A549 (cell line): ENCODE measurements around the gene FAM234B.

Experiments
- BCL3 ChIP-seq: fragments of >200 bp; sonication (Bioruptor Twin); formaldehyde crosslinking; IDR thresholded peaks from 3 replicates; pipeline ENCODE4 v1.6.1; 2016
- CHD2 ChIP-seq: fragments of 150-350 bp; IDR thresholded peaks from 2 replicates; pipeline ENCODE4 v1.6.1; 2014; ENCODE audit warnings: low read length; ENCODE audit not compliant: partially characterized antibody
- CHD4 ChIP-seq: fragments of 200-600 bp; sonication (generic); IDR thresholded peaks from 2 replicates; pipeline ENCODE4 v1.6.1; 2016; ENCODE audit warnings: antibody characterized with exemption, mild to moderate bottlenecking, borderline replicate concordance
- CTCF ChIP-seq: fragments of >200 bp; sonication (Bioruptor Twin); formaldehyde crosslinking; IDR thresholded peaks from 3 replicates; pipeline ENCODE4 v1.5.1; 2016
- JUNB ChIP-seq: fragments of >200 bp; sonication (Bioruptor Twin); formaldehyde crosslinking; IDR thresholded peaks from 2 replicates; pipeline ENCODE4 v1.6.1; 2016
- MAFK ChIP-seq: fragments of 450-650 bp; IDR thresholded peaks from 2 replicates; pipeline ENCODE4 v1.6.1; 2014; ENCODE audit not compliant: partially characterized antibody
- MYC ChIP-seq: IDR thresholded peaks from 2 replicates; pipeline ENCODE4 v1.6.1; 2012; ENCODE audit warnings: mild to moderate bottlenecking, inconsistent platforms, low read length, improper control_type of control experiment, borderline replicate concordance
- NR3C1 ChIP-seq: fragments of >200 bp; sonication (Bioruptor Twin); formaldehyde crosslinking; IDR thresholded peaks from 3 replicates; pipeline ENCODE4 v1.6.1; 2017
- POLR2A ChIP-seq: IDR thresholded peaks from 2 replicates; pipeline ENCODE4 v1.6.1; 2012; ENCODE audit warnings: mild to moderate bottlenecking, low read length
- RAD21 ChIP-seq, 2 experiments: fragments of >200 bp in 1 of 2; sonication (Bioruptor Twin) in 1 of 2; formaldehyde crosslinking in 1 of 2; IDR thresholded peaks in 1 of 2; conservative IDR thresholded peaks in 1 of 2; 2 replicates in 1 of 2; 3 replicates in 1 of 2; pipeline ENCODE4 v1.6.1; 2012 to 2018; ENCODE audit warnings: inconsistent platforms in 1 of 2
- RCOR1 ChIP-seq: fragments of 150-350 bp; IDR thresholded peaks from 2 replicates; pipeline ENCODE4 v1.6.1; 2014; ENCODE audit warnings: antibody characterized with exemption, low read length, low read depth

DNA sequence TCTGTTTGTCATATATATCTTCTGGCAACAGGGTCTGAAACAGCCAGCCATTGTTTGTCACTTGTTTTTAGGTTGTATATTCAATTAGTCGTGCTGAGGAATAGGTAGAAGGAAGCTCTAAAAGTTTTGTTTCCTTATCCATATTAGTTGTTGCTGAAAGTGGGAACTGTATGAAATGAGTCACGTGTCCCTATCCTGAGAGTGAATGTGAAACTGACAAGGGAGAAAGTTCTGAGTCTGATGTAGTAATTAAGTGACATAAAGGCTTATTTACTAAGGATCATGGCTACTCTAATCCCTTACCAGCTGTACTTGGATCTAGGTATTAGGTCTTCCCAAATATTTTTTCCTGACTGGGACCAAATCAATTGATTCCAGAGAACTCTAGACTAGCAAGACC is 16.4 kb downstream of the FAM234B start:
- TF ChIP-seq BCL3, result no peak
- no peak for TF ChIP-seq NR3C1
- TF ChIP-seq CTCF, result no peak
- TF ChIP-seq RAD21 (conservative IDR thresholded peaks at IDR 0.05 in 1 of 2, IDR thresholded peaks at IDR 0.05 in 1 of 2), result no peak
- no peak for TF ChIP-seq JUNB
- TF ChIP-seq POLR2A, result no peak
- TF ChIP-seq CHD2, result no peak
- TF ChIP-seq MAFK, result no peak
- no peak for TF ChIP-seq CHD4
- no peak for TF ChIP-seq RCOR1
- TF ChIP-seq MYC, result no peak
